Esophagus muscularis mucosa (tissue), 4 donors: ENCODE measurements around the gene RPRD1A. TPM values are rescaled to one million over a fixed set of nuclear protein-coding genes. Genes with fewer than 3 reads are reported as not detected.
"Not testable (repeated sequence)": the region's sequence is repeated elsewhere in the genome, so short reads cannot be mapped to it uniquely, and the experiment has no call there.

Experiments used
- DNase-seq: peaks from one replicate; pipeline ENCODE4 v3.0.0-alpha.2; 2017; ENCODE audit errors: extremely low spot score
- H3K27ac ChIP-seq, 4 donors: fragments of 200-600 bp; sonication (generic); replicated peaks in 1 of 4; 1 replicate in 3 of 4; 2 replicates in 1 of 4; pipeline ENCODE4 v1.5.1; 2016 to 2019; ENCODE audit warnings: mild to moderate bottlenecking in 1 of 4
- H3K27me3 ChIP-seq, 4 donors: fragments of 200-600 bp; sonication (generic); one replicate each; pipeline versions ENCODE4 v1.5.1 to v1.6.0; 2016 to 2019
- H3K36me3 ChIP-seq, 4 donors: fragments of 200-600 bp; sonication (generic); one replicate each; pipeline ENCODE4 v1.5.1; 2016 to 2019
- H3K4me1 ChIP-seq, 4 donors: fragments of 200-600 bp; sonication (generic); one replicate each; pipeline ENCODE4 v1.5.1; 2016 to 2019
- H3K4me3 ChIP-seq, 4 donors: fragments of 200-600 bp; sonication (generic); 1 replicate in 2 of 4; 2 replicates in 2 of 4; pipeline ENCODE4 v1.5.1; 2016 to 2019; ENCODE audit warnings: mild to moderate bottlenecking in 4 of 4, moderate library complexity in 1 of 4
- H3K9me3 ChIP-seq, 4 donors: fragments of 200-600 bp; sonication (generic); 1 replicate in 3 of 4; 2 replicates in 1 of 4; pipeline ENCODE4 v1.5.1; 2016 to 2019
- EP300 ChIP-seq: sonication (generic); formaldehyde crosslinking; IDR thresholded peaks from one replicate; pipeline ENCODE4 v1.6.1; 2017; ENCODE audit warnings: antibody characterized with exemption
- POLR2A ChIP-seq: fragments of 450-650 bp; IDR thresholded peaks from one replicate; pipeline ENCODE4 v1.6.1; 2017; ENCODE audit warnings: antibody characterized with exemption, moderate library complexity, mild to moderate bottlenecking, low read depth
- POLR2AphosphoS5 ChIP-seq, 2 donors: sonication (generic); formaldehyde crosslinking; IDR thresholded peaks; one replicate each; pipeline ENCODE4 v1.6.1; 2017; ENCODE audit warnings: antibody characterized with exemption in 2 of 2
- WGBS: methylation state at CpG from one replicate; pipeline ENCODE4 v1.1.5; 2018; 5-methylcytosine and 5-hydroxymethylcytosine counted together
- intact Hi-C: fragments of 100-400 bp; cut with DNase I; formaldehyde crosslinking; loops from one replicate; pipeline ENCODE4 v1.15.1; 2023
- total RNA-seq, 4 donors: library from RNA; depleted of rRNA; stranded (reverse); fragments of >200 nt; gene quantifications; one replicate each; pipeline versions ENCODE4 v1.1.0 to v1.2.1, GENCODE V29; 2016
- TF ChIP-seq, protein P1 (sequence below), 3 experiments: fragments of 200-600 bp in 2 of 3; fragments of 450-650 bp in 1 of 3; sonication (generic) in 2 of 3; IDR thresholded peaks; one replicate each; pipeline ENCODE4 v1.5.1; 2017 to 2019; ENCODE audit warnings: antibody characterized with exemption in 3 of 3, mild to moderate bottlenecking in 2 of 3, moderate library complexity in 1 of 3

Gene RPRD1A
- total RNA-seq, 4 donors from 2014 or later, result 62.9 to 86.8 (median 77.2) TPM

DNA sequence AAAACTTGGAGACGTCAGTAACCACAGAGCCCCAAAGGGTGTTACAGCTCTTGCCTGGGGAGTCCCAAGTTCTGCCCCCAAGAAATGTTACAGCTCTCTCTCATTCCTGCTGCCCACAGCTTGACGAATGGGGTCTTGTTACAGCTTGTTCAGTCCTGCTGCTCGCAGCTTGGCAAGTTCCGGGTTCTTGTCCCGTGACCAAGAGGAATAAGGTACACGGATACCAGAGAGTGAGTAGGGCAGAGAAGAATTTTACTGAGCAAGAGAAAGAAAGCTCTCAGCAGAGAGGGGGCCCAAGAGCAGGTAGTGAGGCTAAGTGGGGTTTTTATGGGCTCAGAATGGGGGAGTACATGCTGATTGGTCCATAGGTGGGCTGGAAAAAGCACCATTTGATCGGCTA, 34.6 kb upstream of the RPRD1A start:
- intact Hi-C loops, result no loop called here
- DNase-seq, result no peak
- Histone ChIP-seq H3K9me3 (no peaks in the 10 kb centered on the region), H3K27me3 (peaks cover 0 to 11% (median 0%) of the 10 kb centered on the region in 4 donors), H3K4me3 (no peak overlapping the region), H3K4me1 (no peaks in the 10 kb centered on the region), H3K27ac (no peak overlapping the region), H3K36me3 (no peaks in the 10 kb centered on the region)
- TF ChIP-seq POLR2A, result no peak
- 96% methylated on average over 7 of the region's 7 CpGs for WGBS

DNA sequence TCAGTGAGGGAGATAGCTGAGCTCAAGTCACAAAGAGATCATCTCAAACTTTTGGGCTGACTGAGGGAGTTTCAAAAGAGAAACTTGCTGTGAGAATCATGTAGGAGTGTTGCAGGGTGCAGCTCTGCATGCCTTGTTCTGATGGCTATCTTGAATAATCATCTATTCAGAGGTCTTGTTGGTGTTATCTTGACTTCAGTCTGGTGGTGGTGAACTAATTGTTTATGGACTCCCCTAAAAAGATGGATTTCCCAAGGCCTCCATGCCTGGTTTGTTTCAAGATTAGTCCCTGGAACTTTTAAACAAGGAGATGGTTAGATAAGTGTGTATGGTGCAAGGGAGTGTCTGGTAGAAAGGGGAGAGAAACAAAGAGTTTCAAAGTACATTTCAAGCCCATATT, 32.0 kb upstream of the RPRD1A start:
- Histone ChIP-seq H3K27ac (no peak overlapping the region), H3K4me3 (no peak overlapping the region), H3K27me3 (peaks cover 0 to 20% (median 0%) of the 10 kb centered on the region in 4 donors), H3K36me3 (no peaks in the 10 kb centered on the region), H3K9me3 (no peaks in the 10 kb centered on the region), H3K4me1 (no peaks in the 10 kb centered on the region)
- TF ChIP-seq, protein P1, sequence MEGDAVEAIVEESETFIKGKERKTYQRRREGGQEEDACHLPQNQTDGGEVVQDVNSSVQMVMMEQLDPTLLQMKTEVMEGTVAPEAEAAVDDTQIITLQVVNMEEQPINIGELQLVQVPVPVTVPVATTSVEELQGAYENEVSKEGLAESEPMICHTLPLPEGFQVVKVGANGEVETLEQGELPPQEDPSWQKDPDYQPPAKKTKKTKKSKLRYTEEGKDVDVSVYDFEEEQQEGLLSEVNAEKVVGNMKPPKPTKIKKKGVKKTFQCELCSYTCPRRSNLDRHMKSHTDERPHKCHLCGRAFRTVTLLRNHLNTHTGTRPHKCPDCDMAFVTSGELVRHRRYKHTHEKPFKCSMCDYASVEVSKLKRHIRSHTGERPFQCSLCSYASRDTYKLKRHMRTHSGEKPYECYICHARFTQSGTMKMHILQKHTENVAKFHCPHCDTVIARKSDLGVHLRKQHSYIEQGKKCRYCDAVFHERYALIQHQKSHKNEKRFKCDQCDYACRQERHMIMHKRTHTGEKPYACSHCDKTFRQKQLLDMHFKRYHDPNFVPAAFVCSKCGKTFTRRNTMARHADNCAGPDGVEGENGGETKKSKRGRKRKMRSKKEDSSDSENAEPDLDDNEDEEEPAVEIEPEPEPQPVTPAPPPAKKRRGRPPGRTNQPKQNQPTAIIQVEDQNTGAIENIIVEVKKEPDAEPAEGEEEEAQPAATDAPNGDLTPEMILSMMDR (IDR thresholded peaks at IDR 0.05), result no peak
- TF ChIP-seq POLR2A (no peak), EP300 (no peak), POLR2AphosphoS5 (IDR thresholded peaks at IDR 0.05) (no peak)
- intact Hi-C loops, result no loop called here
- DNase-seq, result no peak

DNA sequence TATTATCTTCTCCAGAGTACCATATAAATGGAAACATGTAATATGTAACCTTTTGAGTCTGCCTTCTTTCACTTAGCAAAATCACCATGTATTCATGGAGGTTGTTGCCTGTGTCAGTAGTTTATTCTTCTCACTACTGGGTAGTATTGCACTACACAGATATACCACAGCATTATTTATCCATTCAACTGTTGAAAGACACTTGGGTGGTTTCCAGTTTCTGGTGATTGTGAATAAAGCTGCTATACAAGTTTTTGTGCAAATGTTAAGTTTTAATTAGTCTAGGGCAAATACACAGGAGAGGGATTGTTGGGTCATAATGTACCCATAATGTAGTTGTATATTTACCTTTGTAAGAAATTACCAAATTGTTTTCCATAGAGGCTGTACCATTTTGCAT, 29.6 kb upstream of the RPRD1A start:
- Histone ChIP-seq H3K4me1 (no peaks in the 10 kb centered on the region), H3K4me3 (no peak overlapping the region), H3K36me3 (no peaks in the 10 kb centered on the region), H3K9me3 (no peaks in the 10 kb centered on the region), H3K27me3 (peaks cover 0 to 17% (median 0%) of the 10 kb centered on the region in 4 donors), H3K27ac (no peak overlapping the region)
- DNase-seq, result no peak
- intact Hi-C loops, result loop anchor here (2.0 kb wide), 1 partner anchor 188 kb away; no protein-coding TSS in a partner anchor
- no peak for TF ChIP-seq POLR2A
- TF ChIP-seq, protein P1 (IDR thresholded peaks at IDR 0.05), result no peak
- no peak for TF ChIP-seq POLR2AphosphoS5 (IDR thresholded peaks at IDR 0.05)

DNA sequence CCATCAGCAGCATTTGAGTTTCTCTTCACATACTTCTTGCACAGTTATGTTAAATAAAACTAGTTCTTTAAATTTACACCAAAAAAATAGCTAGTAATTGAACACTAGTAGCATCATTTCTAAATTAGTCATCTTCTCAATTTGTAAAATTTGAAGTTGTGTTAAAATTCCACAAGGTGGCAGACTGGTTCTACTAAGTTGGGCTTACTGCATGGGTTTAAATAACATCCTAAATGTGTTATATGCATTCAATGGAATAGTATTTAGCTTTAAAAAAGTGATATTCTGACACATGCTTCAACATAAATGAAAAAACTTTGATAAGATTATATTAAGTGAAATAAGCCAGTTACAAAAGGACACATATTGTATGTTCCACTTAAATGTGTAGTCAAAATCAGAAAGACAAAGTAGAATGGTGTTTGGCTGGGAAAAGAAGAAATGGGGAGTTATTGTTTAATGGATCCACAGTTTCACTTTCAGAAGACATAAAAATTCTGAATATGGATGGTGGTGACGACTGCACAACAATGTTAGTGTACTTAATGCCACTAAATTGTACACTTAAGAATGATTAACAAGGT, 28.7 kb upstream of the RPRD1A start:
- no peaks in the 10 kb centered on the region for H3K9me3 ChIP-seq
- no peaks in the 10 kb centered on the region for H3K4me1 ChIP-seq
- no peak for DNase-seq
- no peaks in the 10 kb centered on the region for H3K36me3 ChIP-seq
- no peak for TF ChIP-seq POLR2A
- TF ChIP-seq, protein P1 (IDR thresholded peaks at IDR 0.05), result peak; percentile 48 to 57 (median 52)
- peaks cover 0 to 9% (median 0%) of the 10 kb centered on the region in 4 donors for H3K27me3 ChIP-seq
- no peak overlapping the region for H3K27ac ChIP-seq
- no peak overlapping the region for H3K4me3 ChIP-seq
- intact Hi-C loops, result loop anchor here (2.0 kb wide), 1 partner anchor 189 kb away; no protein-coding TSS in a partner anchor
- WGBS, result 11% methylated on average over 1 of the region's 1 CpG

DNA sequence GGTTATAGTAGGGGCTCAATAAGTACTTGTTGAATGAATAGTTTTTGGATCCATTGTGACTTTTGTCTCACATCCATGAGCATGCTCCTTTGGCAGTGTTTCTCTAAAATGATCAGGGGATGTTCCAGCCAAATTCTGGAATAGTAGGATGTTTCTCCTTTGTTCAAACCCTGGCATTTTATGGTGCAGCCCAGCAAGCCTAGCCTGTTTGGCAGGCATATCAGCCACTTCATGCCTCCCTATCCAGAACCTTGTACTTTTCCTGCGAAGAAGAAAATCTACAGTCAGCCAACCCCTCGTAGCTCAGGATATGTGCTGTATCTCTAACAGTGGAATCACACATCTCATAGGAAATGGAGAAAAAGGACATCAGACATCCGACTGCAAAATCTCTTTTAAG, 27.1 kb upstream of the RPRD1A start:
- Histone ChIP-seq H3K27ac (no peak overlapping the region), H3K4me3 (no peak overlapping the region), H3K9me3 (no peaks in the 10 kb centered on the region), H3K27me3 (peaks cover 0 to 8% (median 0%) of the 10 kb centered on the region in 4 donors), H3K4me1 (no peaks in the 10 kb centered on the region), H3K36me3 (no peaks in the 10 kb centered on the region)
- TF ChIP-seq, protein P1 (IDR thresholded peaks at IDR 0.05), result no peak
- TF ChIP-seq POLR2AphosphoS5 (IDR thresholded peaks at IDR 0.05), result no peak
- no peak for TF ChIP-seq POLR2A
- TF ChIP-seq EP300, result no peak
- intact Hi-C loops, result no loop called here
- WGBS, result 69% methylated on average over 3 of the region's 3 CpGs
- DNase-seq, result no peak

DNA sequence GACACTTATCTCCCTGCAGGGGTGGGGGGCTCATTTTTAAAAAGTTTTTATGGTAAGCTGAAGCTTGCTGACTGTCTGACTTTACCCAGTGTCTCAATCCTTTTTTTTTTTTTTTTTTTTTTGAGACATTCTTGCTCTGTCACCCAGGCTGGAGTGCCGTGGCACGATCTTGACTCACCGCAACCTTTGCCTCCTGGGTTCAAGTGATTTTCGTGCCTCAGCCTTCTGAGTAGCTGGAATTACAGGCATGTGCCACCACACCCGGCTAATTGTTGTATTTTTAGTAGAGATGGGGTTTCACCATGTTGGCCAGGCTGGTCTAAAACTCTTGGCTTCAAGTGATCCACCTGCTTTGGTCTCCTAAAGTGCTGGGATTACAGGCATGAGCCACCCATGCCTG, 24.8 kb upstream of the RPRD1A start:
- H3K4me3 ChIP-seq, intact Hi-C loops, H3K27ac ChIP-seq, H3K9me3 ChIP-seq, H3K4me1 ChIP-seq, H3K27me3 ChIP-seq, H3K36me3 ChIP-seq, DNase-seq: not testable (repeated sequence)
- 84% methylated on average over 5 of the region's 5 CpGs for WGBS
